ENCODE data around the gene CCNL2. TPM values are rescaled to one million over a fixed set of nuclear protein-coding genes. Genes with fewer than 3 reads are reported as not detected.

Gene CCNL2
- total and polyA plus RNA-seq, 2 of the 13 experiments (the other 11 are each of a cell fraction or from before 2014, with no cell fraction given) = 105 to 340 TPM

DNA sequence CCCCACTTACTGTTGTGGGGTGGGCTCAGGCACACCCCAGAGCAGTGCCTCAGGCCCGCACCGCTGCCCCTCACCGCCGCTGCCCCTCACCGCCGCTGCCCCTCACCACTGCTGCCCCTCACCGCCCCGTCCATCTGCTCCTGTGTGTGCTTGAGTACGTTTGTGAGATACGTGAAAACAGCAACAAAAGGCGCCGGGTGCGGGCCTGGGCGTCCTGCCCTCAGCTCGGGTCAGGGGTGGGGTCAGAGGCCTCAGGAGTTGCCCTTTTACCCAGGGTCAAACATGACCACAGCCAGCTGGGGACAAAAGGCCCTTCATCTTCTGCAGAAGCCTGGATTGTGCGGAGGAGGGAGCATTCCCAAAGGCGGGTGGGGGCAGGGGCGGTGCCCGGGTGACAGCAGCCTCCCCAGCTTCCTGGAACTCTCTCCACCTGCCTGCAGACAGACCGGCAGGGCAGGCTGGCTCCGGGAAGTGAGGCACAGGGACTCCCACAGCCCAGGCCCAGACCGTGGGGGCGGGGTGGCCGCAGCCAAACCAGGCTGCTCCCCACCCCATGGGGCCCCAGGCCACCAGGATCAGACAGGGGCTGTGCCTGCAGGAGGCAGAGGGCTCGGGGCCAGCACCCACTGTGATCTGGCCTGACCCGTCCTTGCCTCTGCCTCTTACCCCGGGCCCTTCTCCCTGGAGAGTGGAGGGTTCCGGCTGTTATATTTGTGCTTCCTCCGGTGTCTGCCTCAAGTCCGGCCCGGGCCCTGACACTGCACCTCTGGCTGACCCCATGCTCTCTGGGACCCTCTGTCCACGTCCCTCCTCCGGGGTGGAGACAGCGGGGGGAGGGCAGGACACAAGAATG lies 34.0 kb upstream of the CCNL2 start (continued):
- TF ChIP-seq ZNF33A (CRISPR knock-in tag; IDR thresholded peaks at IDR 0.05; ENCODE audit: borderline replicate concordance) (no peak), ZFP1 (CRISPR knock-in tag; IDR thresholded peaks at IDR 0.05) (no peak), ZNF615 (CRISPR knock-in tag; IDR thresholded peaks at IDR 0.05; ENCODE audit: borderline replicate concordance) (peak; percentile 94; the same call in 1 of the 2 replicates), ZNF329 (CRISPR knock-in tag; IDR thresholded peaks at IDR 0.05; ENCODE audit: low read depth) (no peak), ZNF775 (CRISPR knock-in tag; IDR thresholded peaks at IDR 0.05; ENCODE audit: borderline replicate concordance) (no peak), ARHGAP35 (CRISPR knock-in tag; IDR thresholded peaks at IDR 0.05; ENCODE audit: borderline replicate concordance) (no peak), HNF4G (IDR thresholded peaks at IDR 0.05; ENCODE audit: borderline replicate concordance, low read depth, low read length) (peak; percentile 83), HNF4G (CRISPR knock-in tag; IDR thresholded peaks at IDR 0.05; ENCODE audit: borderline replicate concordance, low read depth) (peak; percentile 90), ADNP (CRISPR knock-in tag; IDR thresholded peaks at IDR 0.05) (no peak), RARA (CRISPR knock-in tag; IDR thresholded peaks at IDR 0.05) (peak; percentile 97), PRPF4 (IDR thresholded peaks at IDR 0.05; ENCODE audit: low read depth, low read length, poor library complexity, severe bottlenecking) (no peak), ZNF331 (CRISPR knock-in tag; IDR thresholded peaks at IDR 0.05) (peak; percentile 91), ZNF879 (CRISPR knock-in tag; IDR thresholded peaks at IDR 0.05) (no peak), MAF1 (CRISPR knock-in tag; IDR thresholded peaks at IDR 0.05; ENCODE audit: borderline replicate concordance) (no peak; the same call in 1 of the 2 replicates), FOSL2 (CRISPR knock-in tag; IDR thresholded peaks at IDR 0.05) (peak; percentile 74)
- TF ChIP-seq, protein P1, sequence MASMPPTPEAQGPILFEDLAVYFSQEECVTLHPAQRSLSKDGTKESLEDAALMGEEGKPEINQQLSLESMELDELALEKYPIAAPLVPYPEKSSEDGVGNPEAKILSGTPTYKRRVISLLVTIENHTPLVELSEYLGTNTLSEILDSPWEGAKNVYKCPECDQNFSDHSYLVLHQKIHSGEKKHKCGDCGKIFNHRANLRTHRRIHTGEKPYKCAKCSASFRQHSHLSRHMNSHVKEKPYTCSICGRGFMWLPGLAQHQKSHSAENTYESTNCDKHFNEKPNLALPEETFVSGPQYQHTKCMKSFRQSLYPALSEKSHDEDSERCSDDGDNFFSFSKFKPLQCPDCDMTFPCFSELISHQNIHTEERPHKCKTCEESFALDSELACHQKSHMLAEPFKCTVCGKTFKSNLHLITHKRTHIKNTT (CRISPR knock-in tag; IDR thresholded peaks at IDR 0.05) = no peak
- TF ChIP-seq, protein P2, sequence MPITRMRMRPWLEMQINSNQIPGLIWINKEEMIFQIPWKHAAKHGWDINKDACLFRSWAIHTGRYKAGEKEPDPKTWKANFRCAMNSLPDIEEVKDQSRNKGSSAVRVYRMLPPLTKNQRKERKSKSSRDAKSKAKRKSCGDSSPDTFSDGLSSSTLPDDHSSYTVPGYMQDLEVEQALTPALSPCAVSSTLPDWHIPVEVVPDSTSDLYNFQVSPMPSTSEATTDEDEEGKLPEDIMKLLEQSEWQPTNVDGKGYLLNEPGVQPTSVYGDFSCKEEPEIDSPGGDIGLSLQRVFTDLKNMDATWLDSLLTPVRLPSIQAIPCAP (CRISPR knock-in tag; IDR thresholded peaks at IDR 0.05; ENCODE audit: low read depth) = no peak
- TF ChIP-seq, protein P3, sequence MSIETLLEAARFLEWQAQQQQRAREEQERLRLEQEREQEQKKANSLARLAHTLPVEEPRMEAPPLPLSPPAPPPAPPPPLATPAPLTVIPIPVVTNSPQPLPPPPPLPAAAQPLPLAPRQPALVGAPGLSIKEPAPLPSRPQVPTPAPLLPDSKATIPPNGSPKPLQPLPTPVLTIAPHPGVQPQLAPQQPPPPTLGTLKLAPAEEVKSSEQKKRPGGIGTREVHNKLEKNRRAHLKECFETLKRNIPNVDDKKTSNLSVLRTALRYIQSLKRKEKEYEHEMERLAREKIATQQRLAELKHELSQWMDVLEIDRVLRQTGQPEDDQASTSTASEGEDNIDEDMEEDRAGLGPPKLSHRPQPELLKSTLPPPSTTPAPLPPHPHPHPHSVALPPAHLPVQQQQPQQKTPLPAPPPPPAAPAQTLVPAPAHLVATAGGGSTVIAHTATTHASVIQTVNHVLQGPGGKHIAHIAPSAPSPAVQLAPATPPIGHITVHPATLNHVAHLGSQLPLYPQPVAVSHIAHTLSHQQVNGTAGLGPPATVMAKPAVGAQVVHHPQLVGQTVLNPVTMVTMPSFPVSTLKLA (IDR thresholded peaks at IDR 0.05) = peak; percentile 52
- TF ChIP-seq, protein P4, sequence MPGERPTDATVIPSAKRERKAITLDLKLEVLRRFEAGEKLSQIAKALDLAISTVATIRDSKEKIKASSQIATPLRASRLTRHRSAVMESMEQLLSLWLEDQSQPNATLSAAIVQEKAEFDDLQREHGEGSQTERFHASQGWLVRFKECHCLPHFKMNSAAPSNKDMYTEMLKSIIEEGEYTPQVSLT (CRISPR knock-in tag; IDR thresholded peaks at IDR 0.05; ENCODE audit: borderline replicate concordance, low read depth) = no peak
- TF ChIP-seq, protein P5, sequence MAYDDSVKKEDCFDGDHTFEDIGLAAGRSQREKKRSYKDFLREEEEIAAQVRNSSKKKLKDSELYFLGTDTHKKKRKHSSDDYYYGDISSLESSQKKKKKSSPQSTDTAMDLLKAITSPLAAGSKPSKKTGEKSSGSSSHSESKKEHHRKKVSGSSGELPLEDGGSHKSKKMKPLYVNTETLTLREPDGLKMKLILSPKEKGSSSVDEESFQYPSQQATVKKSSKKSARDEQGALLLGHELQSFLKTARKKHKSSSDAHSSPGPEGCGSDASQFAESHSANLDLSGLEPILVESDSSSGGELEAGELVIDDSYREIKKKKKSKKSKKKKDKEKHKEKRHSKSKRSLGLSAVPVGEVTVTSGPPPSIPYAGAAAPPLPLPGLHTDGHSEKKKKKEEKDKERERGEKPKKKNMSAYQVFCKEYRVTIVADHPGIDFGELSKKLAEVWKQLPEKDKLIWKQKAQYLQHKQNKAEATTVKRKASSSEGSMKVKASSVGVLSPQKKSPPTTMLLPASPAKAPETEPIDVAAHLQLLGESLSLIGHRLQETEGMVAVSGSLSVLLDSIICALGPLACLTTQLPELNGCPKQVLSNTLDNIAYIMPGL (CRISPR knock-in tag; IDR thresholded peaks at IDR 0.05; ENCODE audit: borderline replicate concordance in 1 of 2, low read depth in 1 of 2) = peak; percentile 80 to 84
- TF ChIP-seq, protein P6, sequence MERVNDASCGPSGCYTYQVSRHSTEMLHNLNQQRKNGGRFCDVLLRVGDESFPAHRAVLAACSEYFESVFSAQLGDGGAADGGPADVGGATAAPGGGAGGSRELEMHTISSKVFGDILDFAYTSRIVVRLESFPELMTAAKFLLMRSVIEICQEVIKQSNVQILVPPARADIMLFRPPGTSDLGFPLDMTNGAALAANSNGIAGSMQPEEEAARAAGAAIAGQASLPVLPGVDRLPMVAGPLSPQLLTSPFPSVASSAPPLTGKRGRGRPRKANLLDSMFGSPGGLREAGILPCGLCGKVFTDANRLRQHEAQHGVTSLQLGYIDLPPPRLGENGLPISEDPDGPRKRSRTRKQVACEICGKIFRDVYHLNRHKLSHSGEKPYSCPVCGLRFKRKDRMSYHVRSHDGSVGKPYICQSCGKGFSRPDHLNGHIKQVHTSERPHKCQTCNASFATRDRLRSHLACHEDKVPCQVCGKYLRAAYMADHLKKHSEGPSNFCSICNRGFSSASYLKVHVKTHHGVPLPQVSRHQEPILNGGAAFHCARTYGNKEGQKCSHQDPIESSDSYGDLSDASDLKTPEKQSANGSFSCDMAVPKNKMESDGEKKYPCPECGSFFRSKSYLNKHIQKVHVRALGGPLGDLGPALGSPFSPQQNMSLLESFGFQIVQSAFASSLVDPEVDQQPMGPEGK (CRISPR knock-in tag; IDR thresholded peaks at IDR 0.05) = peak; percentile 98
